Activated CD8-positive, alpha-beta memory T cell treated with anti-CD3 and anti-CD28 coated beads, Interleukin-2, amount 50 U/mL, for 1 hour (primary cell): ENCODE data around the gene TTC33.
"Not testable (repeated sequence)": the region's sequence is repeated elsewhere in the genome, so short reads cannot be mapped to it uniquely, and the experiment has no call there.

Source experiments
- DNase-seq: peaks from one replicate; pipeline ENCODE4 v3.0.0-alpha.2; 2020; ENCODE audit errors: extremely low read depth

The TTC33 gene

GRCh38 chr5:40717281-40717680, 38.5 kb downstream of the TTC33 start:
- no peak for DNase-seq

DNA sequence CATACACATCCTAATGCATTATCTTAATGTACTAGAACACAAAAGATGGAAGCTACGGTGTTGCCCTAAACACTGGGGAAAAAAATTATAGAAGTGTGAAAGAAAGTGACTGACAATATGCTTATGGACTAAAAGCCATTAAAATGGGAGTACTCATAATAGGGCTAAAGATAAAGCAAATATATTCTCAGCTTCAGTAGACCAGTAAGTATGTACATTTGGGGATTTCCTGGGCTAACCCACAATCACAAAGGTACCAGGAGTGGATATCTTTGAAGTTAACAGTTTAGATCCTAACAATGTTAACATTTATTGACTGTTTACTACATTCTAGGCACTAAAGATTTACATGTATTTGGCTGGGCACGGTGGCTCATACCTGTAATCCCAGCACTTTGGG, 39.2 kb downstream of the TTC33 start:
- no peak for DNase-seq

- no peak for DNase-seq
Measured at GRCh38 chr5:40716000-40716399, 39.8 kb downstream of the TTC33 start.

GRCh38 chr5:40714001-40714400, 41.8 kb downstream of the TTC33 start:
- no peak for DNase-seq

- DNase-seq = not testable (repeated sequence)
Measured at GRCh38 chr5:40710575-40710974, 45.2 kb downstream of the TTC33 start.

DNA sequence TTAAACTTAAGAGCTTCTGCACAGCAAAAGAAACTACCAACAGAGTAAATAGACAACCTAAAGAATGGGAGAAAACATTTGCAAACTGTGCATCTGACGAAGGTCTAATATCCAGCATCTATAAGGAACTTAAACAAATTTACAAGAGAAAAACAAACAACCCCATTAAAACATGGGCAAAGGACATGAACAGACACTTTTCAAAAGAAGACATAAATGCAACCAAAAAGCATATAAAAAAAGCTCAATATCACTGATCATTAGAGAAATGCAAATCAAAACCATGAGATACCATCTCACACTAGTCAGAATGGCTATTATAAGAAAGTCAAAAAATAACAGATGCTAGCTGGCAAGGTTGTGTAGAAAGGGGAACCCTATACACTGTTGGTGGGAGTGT, 50.3 kb downstream of the TTC33 start:
- not testable (repeated sequence) for DNase-seq

DNA sequence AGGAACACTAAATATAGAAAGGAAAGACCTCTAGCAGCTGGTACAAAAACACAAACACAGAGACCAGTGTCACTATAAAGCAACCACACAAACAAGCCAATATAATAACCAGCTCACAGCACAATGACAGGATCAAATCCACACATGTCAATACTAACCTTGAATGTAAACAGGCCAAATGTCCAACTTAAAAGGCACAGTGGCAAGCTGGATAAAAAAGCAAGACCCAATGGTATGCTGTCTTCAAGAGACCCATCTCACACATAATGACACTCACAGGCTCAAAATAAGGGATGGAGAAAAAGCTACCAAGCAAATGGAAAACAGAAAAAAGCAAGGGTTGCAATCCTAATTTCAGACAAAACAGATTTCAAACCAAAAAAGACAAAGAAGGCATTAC, 53.7 kb downstream of the TTC33 start:
- DNase-seq = not testable (repeated sequence)

- DNase-seq = no peak
Measured at GRCh38 chr5:40700116-40700782, 55.5 kb downstream of the TTC33 start.

GRCh38 chr5:40694433-40694832, 61.3 kb downstream of the TTC33 start:
- DNase-seq = no peak

- DNase-seq = no peak
Measured at GRCh38 chr5:40691894-40692293, 63.9 kb downstream of the TTC33 start.

GRCh38 chr5:40690267-40690666, 65.5 kb downstream of the TTC33 start:
- no peak for DNase-seq

DNA sequence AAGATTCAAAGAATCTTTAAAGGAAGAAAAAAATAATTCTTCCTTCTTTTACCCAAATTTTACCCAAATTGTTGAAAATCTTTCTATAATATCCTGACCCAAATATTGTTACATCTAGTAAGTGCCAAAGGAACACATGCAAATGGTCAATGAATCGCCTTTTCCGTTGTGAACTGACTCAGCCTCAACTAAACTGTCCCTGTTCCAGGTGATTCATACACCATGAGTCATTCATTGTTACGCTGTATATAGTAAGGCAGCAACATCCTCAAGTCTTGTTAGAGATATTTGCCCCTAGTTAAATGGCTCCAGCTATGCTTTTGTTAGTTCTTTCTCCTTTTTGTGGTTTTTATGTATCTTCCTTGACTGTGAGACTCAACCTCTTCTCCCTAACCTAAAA, 66.3 kb downstream of the TTC33 start:
- no peak for DNase-seq

- DNase-seq = no peak
Measured at GRCh38 chr5:40688996-40689395, 66.8 kb downstream of the TTC33 start.

DNA sequence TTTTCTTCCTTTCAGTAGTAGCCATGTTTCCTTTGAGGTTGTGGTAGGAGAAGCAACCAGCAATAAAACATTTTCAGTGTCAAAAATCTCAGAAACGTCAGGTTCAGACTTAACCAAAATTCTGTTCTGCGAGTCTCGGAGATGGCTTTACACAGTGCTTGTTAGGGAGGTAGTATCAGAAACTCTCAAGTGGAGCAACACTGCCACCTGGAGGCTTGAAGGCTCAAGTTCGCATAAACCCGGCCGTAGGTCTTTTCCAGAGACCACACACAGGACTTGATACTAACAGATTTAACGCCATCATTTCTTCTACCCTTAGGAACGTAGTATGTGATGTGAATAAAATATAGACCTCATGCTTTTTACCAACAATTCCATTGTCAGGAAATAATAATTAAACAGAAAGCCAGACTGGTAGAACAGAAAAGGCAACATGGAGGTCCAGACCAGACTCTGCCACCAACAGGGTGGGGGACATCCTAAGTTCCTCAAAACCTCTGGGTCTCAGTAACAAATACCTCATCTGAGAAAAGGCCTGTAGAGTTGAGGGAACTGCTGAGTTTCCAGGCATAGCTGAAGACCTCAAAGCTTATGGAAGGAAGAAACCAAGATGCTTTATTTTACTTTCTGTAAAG, 67.5 kb downstream of the TTC33 start:
- DNase-seq = peak; percentile 73

- DNase-seq = no peak
Measured at GRCh38 chr5:40687321-40687720, 68.4 kb downstream of the TTC33 start.

DNA sequence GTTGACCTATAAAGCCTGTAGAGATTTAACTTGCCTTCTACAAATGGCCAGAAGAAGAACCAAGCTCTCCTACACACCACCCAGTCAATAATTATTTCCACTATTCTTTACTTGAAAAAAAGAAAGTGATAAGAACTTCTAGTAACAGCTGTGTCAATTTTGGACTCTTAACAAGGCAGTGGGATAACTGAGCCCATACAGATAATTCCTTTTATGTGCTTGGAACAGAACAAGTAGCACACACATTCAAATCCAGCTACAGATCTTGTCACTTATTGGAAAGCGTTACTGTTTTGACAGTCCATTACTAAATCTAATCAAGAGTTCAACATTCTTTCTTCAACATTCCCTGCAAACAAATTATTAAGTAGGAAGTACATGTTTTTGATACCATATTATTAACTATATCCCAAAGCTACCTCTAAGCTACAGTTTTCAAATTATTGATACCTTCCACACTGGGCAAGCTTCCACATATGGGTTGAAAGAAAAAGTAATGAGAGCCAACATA, 69.7 kb downstream of the TTC33 start:
- DNase-seq = no peak

DNA sequence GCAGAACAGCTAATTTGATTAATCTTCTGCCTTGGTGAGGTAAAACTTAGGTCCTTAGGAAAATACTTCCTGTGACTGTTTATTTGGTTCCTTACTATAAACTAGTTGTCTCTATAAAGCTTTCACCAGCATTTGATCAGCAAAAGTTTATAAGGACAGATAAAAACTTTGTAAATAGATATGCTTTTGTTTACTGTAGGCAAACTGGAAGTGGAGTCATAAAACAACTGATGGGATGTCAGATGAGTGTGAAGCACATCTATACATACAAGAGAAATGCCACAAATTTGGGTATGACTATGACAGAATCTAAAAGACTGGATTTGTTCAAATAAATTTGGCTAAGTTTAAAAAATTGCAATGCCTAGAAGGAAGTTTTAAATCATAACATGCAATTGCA, 70.6 kb downstream of the TTC33 start:
- no peak for DNase-seq

- no peak for DNase-seq
Measured at GRCh38 chr5:40683305-40683704, 72.5 kb downstream of the TTC33 start.

DNA sequence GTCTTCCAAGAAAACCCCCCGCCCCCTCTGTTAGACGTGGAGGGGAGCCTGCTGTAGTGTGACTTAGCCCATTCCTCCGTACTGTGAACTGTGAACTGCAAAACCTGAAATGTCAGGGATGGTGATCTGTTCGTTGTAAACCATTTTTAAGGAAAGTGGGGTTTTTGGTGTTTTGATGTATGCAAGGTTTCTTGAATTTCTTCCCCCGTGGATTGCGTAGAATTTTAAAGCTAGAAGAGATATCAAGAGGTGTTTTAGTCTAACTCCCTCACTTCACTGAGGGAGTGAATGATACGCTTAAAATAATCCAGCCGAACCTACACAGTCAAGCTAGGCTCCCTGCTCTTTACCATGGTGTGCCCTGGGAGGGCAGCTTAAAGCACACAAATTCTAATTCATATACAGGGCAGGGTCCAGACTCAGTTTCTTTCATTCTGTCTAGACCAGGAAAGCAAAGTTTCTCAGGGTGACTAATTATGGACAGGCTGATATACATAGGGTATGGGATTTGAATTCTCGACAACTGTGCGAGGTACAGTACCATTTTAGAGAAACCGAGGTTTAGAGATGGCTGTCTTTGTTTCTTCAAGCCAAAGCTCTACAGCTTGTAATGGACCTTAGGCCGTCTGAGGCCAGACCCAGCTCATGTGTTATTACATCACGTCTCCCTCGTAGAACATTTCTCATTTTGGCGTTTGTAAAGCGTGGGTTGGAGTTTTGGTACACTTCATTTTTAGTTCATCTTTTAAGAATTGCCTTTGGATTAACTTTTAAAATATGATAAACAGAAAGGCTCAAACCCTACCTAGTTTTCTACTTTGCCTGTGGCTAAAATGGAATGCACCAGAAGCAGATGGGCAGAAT, 73.4 kb downstream of the TTC33 start:
- DNase-seq = no peak

DNA sequence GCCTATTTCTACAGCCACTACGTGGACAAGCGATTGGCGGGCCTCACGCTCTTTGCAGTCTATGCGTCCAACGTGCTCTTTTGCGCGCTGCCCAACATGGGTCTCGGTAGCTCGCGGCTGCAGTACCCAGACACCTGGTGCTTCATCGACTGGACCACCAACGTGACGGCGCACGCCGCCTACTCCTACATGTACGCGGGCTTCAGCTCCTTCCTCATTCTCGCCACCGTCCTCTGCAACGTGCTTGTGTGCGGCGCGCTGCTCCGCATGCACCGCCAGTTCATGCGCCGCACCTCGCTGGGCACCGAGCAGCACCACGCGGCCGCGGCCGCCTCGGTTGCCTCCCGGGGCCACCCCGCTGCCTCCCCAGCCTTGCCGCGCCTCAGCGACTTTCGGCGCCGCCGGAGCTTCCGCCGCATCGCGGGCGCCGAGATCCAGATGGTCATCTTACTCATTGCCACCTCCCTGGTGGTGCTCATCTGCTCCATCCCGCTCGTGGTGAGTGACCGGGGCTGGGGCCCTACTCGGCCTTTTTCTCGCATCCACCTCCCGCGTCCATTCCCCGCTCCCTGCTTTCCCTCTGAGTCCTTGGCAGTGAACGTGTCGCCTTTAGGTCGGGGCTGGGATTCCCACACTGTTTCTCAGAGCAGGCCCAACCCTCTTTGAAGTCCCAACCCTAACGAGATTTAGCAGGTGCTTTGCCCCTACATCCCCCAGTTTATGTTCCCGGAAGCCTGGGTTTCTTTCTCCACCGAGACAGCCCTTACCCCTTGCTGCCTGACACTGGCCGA, 74.2 kb downstream of the TTC33 start:
- DNase-seq = no peak

DNA sequence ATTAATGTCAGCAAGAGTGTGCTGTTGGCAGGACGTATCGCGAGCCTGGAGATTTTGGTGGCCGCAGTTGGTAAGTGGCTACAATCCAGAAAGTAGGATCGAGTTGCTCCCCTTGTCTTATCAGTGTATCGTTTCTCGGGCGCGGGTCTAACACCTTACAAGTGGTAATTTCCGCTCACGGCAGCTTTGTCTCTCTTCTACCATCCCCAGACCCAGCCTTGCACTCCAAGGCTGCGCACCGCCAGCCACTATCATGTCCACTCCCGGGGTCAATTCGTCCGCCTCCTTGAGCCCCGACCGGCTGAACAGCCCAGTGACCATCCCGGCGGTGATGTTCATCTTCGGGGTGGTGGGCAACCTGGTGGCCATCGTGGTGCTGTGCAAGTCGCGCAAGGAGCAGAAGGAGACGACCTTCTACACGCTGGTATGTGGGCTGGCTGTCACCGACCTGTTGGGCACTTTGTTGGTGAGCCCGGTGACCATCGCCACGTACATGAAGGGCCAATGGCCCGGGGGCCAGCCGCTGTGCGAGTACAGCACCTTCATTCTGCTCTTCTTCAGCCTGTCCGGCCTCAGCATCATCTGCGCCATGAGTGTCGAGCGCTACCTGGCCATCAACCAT, 74.9 kb downstream of the TTC33 start:
- no peak for DNase-seq
